Prostate gland (tissue), 2 donors: ENCODE results near the gene ZCWPW2. TPM values are rescaled to one million over a fixed set of nuclear protein-coding genes. Genes with fewer than 3 reads are reported as not detected.

Experiments
- DNase-seq: peaks from one replicate; pipeline ENCODE4 v3.0.0-alpha.2; 2019; ENCODE audit warnings: low spot score
- H3K27ac ChIP-seq, 2 donors: fragments of 200-600 bp; sonication (generic); 2 replicates each; pipeline ENCODE4 v1.5.1; 2017 to 2019
- H3K27me3 ChIP-seq: fragments of 200-600 bp; sonication (generic); replicated peaks from 2 replicates; pipeline ENCODE4 v1.5.1; 2019; ENCODE audit not compliant: insufficient read depth
- H3K36me3 ChIP-seq, 2 donors: fragments of 200-600 bp; sonication (generic); 1 replicate in 1 of 2; 2 replicates in 1 of 2; pipeline versions ENCODE4 v1.5.1 to v1.8.1; 2017 to 2019
- H3K4me1 ChIP-seq: fragments of 200-600 bp; sonication (generic); replicated peaks from 2 replicates; pipeline ENCODE4 v1.5.1; 2019
- H3K4me3 ChIP-seq, 2 donors: fragments of 200-600 bp; sonication (generic); 2 replicates each; pipeline ENCODE4 v1.5.1; 2017 to 2019
- H3K9me3 ChIP-seq: fragments of 200-600 bp; sonication (generic); 2 replicates; pipeline ENCODE4 v1.5.1; 2017
- CTCF ChIP-seq, 4 experiments: fragments of 200-600 bp in 2 of 4; fragments of 450-650 bp in 2 of 4; sonication (generic) in 2 of 4; IDR thresholded peaks; 1 replicate in 3 of 4; 2 replicates in 1 of 4; pipeline ENCODE4 v1.5.1; 2016 to 2019; ENCODE audit warnings: antibody characterized with exemption in 4 of 4, mild to moderate bottlenecking in 2 of 4, moderate library complexity in 2 of 4
- POLR2A ChIP-seq: fragments of 450-650 bp; IDR thresholded peaks from one replicate; pipeline ENCODE4 v1.6.1; 2016; ENCODE audit warnings: antibody characterized with exemption, mild to moderate bottlenecking
- POLR2AphosphoS5 ChIP-seq: sonication (generic); formaldehyde crosslinking; IDR thresholded peaks from one replicate; pipeline ENCODE4 v1.6.1; 2017; ENCODE audit warnings: antibody characterized with exemption
- WGBS: methylation state at CpG from one replicate; pipeline ENCODE4 v1.1.5; 2018; 5-methylcytosine and 5-hydroxymethylcytosine counted together
- intact Hi-C: fragments of 100-400 bp; cut with DNase I; formaldehyde crosslinking; loops from one replicate; pipeline ENCODE4 v1.14.2; 2022
- total RNA-seq, 2 donors: library from RNA; depleted of rRNA; stranded (reverse); fragments of >200 nt; gene quantifications; one replicate each; pipeline ENCODE4 v1.1.0, GENCODE V29; 2016

ZCWPW2 gene
- total RNA-seq, 2 donors from 2014 or later = 0.80 to 1.7 TPM

DNA sequence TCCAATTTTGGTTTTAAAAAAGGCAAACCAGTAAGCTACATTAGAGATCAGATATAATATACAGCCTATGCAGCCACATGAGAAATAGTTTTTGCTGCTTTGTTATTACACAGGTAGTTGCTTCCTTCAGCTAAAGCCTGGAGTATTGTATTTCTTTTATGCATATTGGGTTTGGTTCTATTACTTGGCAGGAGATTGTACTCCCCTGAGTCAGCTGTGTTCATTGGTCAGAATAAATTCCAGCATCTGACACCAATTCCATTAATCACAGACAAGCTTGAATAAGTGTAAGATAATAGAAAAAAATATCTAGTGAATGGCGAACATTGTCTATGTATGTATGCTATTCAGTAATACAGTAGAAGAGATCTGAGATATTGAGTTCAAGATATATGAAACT is 26.1 kb upstream of the ZCWPW2 start:
- Histone ChIP-seq H3K36me3 (no peaks in the 10 kb centered on the region), H3K27me3 (no peaks in the 10 kb centered on the region), H3K4me1 (no peaks in the 10 kb centered on the region), H3K9me3 (no peaks in the 10 kb centered on the region), H3K4me3 (no peak overlapping the region), H3K27ac (no peak overlapping the region)
- DNase-seq = no peak
- intact Hi-C loops = no loop called here
- 93% methylated on average over 1 of the region's 1 CpG for WGBS
- TF ChIP-seq CTCF (IDR thresholded peaks at IDR 0.05) (no peak), POLR2AphosphoS5 (no peak), POLR2A (no peak)

DNA sequence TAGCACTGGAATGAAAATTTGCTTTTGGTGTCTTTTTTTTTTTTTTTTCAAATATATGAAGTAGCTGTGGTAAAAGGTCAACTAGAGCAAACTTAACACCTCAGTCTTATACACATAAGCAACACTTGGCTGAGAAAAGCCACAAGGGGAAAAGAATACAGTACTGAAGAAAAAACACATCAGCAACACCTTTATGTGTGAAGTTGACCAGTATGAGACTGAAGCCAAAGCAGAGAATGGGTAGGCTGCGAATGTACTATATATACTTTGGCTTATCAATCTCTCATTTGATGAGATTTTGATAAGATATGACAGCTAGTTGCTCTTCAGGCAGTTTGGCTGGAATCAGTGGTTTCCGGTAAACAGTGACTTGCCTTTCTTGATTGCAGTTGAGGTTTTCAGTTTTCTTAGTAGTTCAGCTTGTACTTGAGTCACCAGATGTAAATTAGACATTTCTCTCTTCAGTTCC is 22.0 kb upstream of the ZCWPW2 start:
- intact Hi-C loops = loop anchor here (5.0 kb wide), 1 partner anchor 614 kb away; no protein-coding TSS in a partner anchor
- H3K4me1 ChIP-seq = no peaks in the 10 kb centered on the region

GRCh38 chr3:28328188-28329151 is 20.1 kb upstream of the ZCWPW2 start:
- no peaks in the 10 kb centered on the region for H3K27me3 ChIP-seq
- no peak overlapping the region for H3K4me3 ChIP-seq
- WGBS = 64% methylated on average over 4 of the region's 4 CpGs
- H3K27ac ChIP-seq = no peak overlapping the region
- H3K9me3 ChIP-seq = no peaks in the 10 kb centered on the region
- no peaks in the 10 kb centered on the region for H3K4me1 ChIP-seq
- no peaks in the 10 kb centered on the region for H3K36me3 ChIP-seq
- TF ChIP-seq POLR2AphosphoS5 = no peak
- peak; percentile 48 to 67 (median 60) for TF ChIP-seq CTCF (IDR thresholded peaks at IDR 0.05)
- no peak for TF ChIP-seq POLR2A
- no peak for DNase-seq
- intact Hi-C loops = loop anchor here (5.0 kb wide), 1 partner anchor 616 kb away; no protein-coding TSS in a partner anchor

More for the DNA sequence above, 22.0 kb upstream of the ZCWPW2 start:
- Histone ChIP-seq H3K27ac (no peak overlapping the region), H3K36me3 (no peaks in the 10 kb centered on the region), H3K9me3 (no peaks in the 10 kb centered on the region), H3K27me3 (no peaks in the 10 kb centered on the region), H3K4me3 (no peak overlapping the region)
- WGBS = 63% methylated on average over 2 of the region's 2 CpGs
- DNase-seq = no peak
- TF ChIP-seq POLR2AphosphoS5 = no peak
- no peak for TF ChIP-seq POLR2A
- TF ChIP-seq CTCF (IDR thresholded peaks at IDR 0.05) = no peak

- no peaks in the 10 kb centered on the region for H3K4me1 ChIP-seq
- TF ChIP-seq CTCF (IDR thresholded peaks at IDR 0.05) (no peak), POLR2A (no peak), POLR2AphosphoS5 (no peak)
- DNase-seq = no peak
- intact Hi-C loops = no loop called here
- no peaks in the 10 kb centered on the region for H3K9me3 ChIP-seq
- no peak overlapping the region for H3K27ac ChIP-seq
- no peaks in the 10 kb centered on the region for H3K27me3 ChIP-seq
- no peak overlapping the region for H3K4me3 ChIP-seq
- no peaks in the 10 kb centered on the region for H3K36me3 ChIP-seq
Measured at GRCh38 chr3:28334552-28334951, 14.0 kb upstream of the ZCWPW2 start.
